Activated CD4-positive, alpha-beta T cell treated with anti-CD3 and anti-CD28 coated beads, Interleukin-10, Interleukin-2, amounts not matched to agents 100 ng/mL and 50 ng/mL, durations not matched to agents 16 hours and 8 hours (primary cell): ENCODE measurements around the gene LRRC61.
A peak's percentile ranks its signal among the peaks of the same experiment; 100 is the strongest.
"Not testable (repeated sequence)": the region's sequence is repeated elsewhere in the genome, so short reads cannot be mapped to it uniquely, and the experiment has no call there.

ENCODE experiments used
- DNase-seq: peaks from one replicate; pipeline ENCODE4 v3.0.0-alpha.2; 2020

Gene LRRC61

GRCh38 chr7:150373049-150373801 lies 50.1 kb downstream of the LRRC61 start:
- no peak for DNase-seq

- no peak for DNase-seq
Observed at GRCh38 chr7:150374026-150374425, 50.9 kb downstream of the LRRC61 start.

GRCh38 chr7:150374472-150374871 lies 51.3 kb downstream of the LRRC61 start:
- no peak for DNase-seq

GRCh38 chr7:150375662-150376521 lies 52.7 kb downstream of the LRRC61 start:
- DNase-seq = peak; percentile 41

GRCh38 chr7:150376560-150376959 lies 53.4 kb downstream of the LRRC61 start:
- no peak for DNase-seq

GRCh38 chr7:150377196-150377595 lies 54.0 kb downstream of the LRRC61 start:
- DNase-seq = no peak

- DNase-seq = no peak
Observed at GRCh38 chr7:150377635-150378034, 54.5 kb downstream of the LRRC61 start.

- DNase-seq = peak; percentile 55
Observed at GRCh38 chr7:150378115-150378852, 55.1 kb downstream of the LRRC61 start.

DNA sequence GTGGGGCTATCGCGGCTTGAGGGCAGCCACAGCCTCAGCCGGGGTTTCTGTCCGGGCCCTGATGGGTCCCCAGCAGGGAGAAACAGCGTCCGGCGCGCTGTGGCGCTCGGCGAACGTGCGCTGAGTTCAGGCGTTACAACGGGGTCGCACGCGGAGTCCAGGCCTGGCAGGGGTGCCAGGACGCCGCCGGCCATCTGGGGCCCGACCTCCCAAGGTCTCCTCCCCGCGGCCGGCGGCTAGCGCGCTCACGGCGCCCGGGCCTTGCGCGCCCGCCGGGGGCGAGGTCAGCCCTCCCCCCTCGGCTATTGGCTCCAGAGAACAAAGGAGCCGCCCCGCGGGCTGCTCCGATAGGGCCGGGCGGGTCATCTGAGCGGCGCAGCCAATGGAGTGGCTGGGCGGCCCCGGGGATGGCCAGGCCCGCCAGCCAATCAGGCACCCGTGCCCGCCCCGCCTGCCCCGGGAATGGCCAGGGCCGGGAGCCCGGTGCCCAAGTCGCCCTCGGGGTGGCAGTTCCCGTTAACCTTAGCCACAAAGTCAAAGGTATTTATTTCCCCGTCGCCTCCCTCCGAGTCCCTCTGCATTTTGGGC lies 55.8 kb downstream of the LRRC61 start, which contains the start of gene ZNF775:
Gene ZNF775 (plus strand): TSS at position 478 of the 588 bp plus-strand sequence. CDS start 9,141 bp downstream, outside the sequence.
- peak; percentile 98 for DNase-seq

DNA sequence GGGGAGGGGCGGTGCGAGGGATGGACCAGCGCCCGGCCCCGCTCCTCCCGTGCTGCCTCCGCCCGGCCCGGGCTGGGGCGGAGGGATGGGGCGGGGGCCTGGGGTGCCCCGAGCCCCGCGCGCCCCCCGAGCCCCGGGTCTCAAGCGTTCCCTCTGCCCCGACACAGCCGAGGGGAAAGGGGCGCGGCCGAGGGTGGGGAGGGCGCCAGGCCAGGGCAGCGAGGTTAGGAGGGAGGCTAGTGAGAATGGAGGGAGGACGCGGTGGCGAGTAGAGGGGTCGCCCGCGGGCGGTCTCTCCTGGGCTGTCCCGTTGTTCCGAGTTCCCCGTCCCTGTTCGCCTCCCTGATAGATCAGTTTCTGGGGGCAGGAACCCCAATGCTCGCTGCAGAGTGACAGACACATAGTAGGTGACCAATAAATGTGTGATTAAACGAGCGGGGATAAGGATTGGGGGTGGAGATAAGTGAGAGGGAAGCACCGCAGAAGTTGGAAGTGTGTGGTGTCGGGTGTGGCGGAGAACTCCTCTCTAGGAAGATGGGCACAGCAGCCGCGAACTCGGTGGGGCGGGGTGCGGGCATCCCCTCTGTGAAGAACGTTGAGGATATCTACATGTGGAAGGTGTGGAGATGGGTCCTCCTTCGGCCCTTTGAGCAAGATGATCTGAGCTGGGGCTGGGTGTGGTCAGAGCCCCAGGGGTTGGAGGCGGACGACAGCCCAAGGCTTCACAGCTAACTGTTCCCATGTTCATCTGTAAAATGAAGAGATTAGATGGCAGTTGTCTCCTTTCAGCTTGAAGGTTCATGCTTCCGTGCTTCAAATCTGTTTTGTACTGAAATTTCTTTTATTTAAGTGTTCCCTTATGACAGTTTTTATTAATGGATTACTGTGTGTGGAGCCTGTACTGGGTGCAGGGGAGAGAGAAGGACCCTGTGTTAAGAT lies 56.6 kb downstream of the LRRC61 start:
- DNase-seq = peak; percentile 23

DNA sequence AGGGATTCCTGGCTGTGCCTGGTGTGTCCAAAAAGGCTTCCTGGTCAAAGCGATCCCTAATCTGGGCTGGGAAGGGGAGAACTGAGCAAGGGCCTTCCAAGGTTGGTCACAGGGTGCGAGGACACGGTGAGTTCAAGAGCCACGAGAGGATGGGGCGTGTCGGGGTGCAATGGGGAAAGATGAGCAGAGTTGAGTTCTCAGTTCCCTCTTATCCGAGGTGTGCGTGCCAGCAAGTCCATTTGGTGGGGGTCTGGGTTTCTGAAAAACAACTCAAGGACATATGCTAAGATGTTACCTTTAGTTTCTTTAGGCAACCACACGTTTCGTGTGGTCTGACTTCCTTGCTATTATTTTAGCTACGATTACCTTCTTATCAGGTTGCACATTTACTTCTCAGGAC lies 57.3 kb downstream of the LRRC61 start:
- DNase-seq = no peak

- no peak for DNase-seq
Observed at GRCh38 chr7:150381096-150381495, 57.9 kb downstream of the LRRC61 start.

DNA sequence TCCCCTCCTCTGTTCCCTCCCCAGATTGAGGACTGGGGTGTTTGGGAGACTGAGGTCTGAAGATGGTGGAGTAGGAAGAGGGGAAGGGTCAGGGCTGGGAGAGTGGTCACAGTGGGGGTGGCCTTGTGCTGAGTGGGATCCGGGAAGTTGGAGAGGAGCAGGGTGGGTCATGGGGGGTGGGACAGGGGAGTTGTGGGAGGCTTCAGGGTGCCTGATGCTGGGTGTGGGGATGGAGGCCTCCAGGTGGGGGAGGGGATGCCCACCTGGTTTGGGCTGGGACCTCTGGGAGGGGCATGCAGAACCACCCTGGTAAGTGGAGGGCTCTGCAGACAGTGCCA lies 58.6 kb downstream of the LRRC61 start:
- DNase-seq = no peak

- DNase-seq = no peak
Observed at GRCh38 chr7:150382123-150382843, 59.1 kb downstream of the LRRC61 start.

DNA sequence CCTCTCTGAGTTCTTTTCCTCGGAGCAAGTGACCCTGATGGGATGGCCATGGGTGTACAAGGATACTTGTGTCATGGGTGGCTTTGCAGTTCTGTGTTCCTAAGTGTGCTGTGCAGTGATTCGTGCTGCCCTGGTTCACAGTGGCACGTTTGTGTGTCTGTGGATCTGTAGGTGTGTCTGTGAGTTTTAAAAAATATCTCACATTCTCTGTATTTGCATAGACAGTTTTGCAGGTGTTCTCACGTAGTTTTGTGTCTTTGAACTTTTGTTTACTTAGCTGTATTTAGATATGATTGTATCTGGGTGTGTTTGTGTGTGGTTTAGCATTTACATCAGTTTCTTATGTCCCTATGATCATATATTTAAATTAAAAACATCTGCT lies 59.7 kb downstream of the LRRC61 start:
- no peak for DNase-seq

- no peak for DNase-seq
Observed at GRCh38 chr7:150383710-150384397, 60.7 kb downstream of the LRRC61 start.

DNA sequence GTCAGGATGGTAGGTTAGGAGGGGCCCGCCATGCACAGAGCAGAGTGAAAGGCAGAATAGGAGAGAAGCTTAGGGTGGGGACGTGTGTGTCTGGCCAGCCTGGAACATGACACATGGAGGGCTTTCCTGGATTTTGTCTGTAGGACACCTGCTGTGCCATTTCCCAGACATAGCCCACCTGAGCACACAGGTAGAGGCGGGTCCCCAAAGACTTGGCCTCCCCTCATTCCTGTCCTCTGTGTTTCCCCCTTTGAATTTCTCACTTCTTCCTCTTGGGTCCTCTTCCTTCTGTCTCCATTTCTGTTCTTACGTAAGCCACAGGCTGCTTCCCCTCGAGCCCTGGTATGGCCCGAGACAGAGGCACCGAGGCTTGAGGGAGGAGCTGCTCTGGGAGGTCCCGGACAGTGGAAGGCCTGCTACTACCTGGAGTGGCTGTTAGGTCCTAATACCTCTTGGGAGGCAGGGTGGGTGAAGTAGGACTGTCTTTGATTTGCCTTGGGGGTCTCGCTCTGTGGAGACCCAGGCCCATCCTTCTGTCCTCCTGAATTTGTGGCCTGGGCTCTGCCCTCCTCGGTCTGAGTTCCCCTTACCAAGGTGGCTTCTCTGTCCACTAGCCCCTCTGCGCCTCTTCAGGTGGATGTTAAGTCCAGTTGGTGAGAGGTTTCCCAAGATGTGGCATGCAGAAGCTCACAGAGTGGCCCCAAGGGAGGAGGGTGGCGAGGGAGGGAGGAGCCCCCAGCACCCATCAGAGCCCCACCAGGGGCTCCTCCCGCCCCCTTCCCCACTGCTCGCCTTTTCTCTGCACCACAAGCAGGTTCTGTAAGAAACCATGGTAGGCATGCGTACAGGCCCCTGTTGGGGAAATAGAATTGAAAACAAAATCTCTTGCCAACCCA lies 61.5 kb downstream of the LRRC61 start:
- no peak for DNase-seq

GRCh38 chr7:150385302-150385723 lies 62.2 kb downstream of the LRRC61 start:
- no peak for DNase-seq

DNA sequence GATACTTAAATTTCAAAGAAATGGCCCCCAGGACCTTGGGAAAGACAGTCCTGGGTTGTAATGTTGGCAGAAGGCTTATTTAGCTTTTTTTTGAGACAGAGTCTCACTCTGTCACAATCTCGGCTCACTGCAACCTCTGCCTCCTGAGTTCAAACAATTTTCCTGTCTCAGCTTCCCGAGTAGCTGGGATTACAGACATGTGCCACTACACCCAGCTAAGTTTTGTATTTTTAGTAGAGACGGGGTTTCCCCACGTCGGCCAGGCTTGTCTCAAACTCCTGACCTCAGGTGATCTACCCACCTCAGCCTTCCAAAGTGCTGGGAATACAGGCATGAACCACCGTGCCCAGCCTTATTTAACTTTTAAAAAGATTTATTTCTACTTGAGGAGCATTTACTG lies 62.7 kb downstream of the LRRC61 start:
- DNase-seq = not testable (repeated sequence)
